BLaER1 (cell line): Measurements from ENCODE around the gene KIR3DL1.
"Not testable (repeated sequence)": the region's sequence is repeated elsewhere in the genome, so short reads cannot be mapped to it uniquely, and the experiment has no call there.

Experiments
- H3K27ac ChIP-seq: shearing (Covaris generic); formaldehyde crosslinking; 2 replicates; pipeline ENCODE4 v1.8.1; 2022
- H3K27me3 ChIP-seq: shearing (Covaris generic); formaldehyde crosslinking; 2 replicates; pipeline ENCODE4 v1.8.1; 2022
- H3K36me3 ChIP-seq: shearing (Covaris generic); formaldehyde crosslinking; 2 replicates; pipeline ENCODE4 v1.8.1; 2022
- H3K4me1 ChIP-seq: shearing (Covaris generic); formaldehyde crosslinking; 2 replicates; pipeline ENCODE4 v1.8.1; 2022
- H3K4me2 ChIP-seq: shearing (Covaris generic); formaldehyde crosslinking; 2 replicates; pipeline ENCODE4 v1.8.1; 2022
- H3K4me3 ChIP-seq: shearing (Covaris generic); formaldehyde crosslinking; 2 replicates; pipeline ENCODE4 v1.8.1; 2022
- H3K9ac ChIP-seq: shearing (Covaris generic); formaldehyde crosslinking; 2 replicates; pipeline ENCODE4 v1.8.1; 2022
- H3K9me3 ChIP-seq: shearing (Covaris generic); formaldehyde crosslinking; 2 replicates; pipeline ENCODE4 v1.8.1; 2022
- H4K20me1 ChIP-seq: shearing (Covaris generic); formaldehyde crosslinking; 2 replicates; pipeline ENCODE4 v1.8.1; 2022
- Cebpa-rat ChIP-seq: shearing (Covaris generic); IDR thresholded peaks from 2 replicates; pipeline ENCODE4 v1.8.1; 2022

Gene KIR3DL1

GRCh38 chr19:54790711-54791110 is 25.6 kb upstream of the KIR3DL1 start:
- Histone ChIP-seq H3K27me3 (no peaks in the 10 kb centered on the region), H3K4me1 (peaks cover 19% of the 10 kb centered on the region; the same call in 1 of the 2 replicates), H3K9ac (no peak overlapping the region), H3K4me3 (no peak overlapping the region), H3K36me3 (no peaks in the 10 kb centered on the region), H3K4me2 (no peak overlapping the region), H3K9me3 (no peaks in the 10 kb centered on the region), H4K20me1 (no peaks in the 10 kb centered on the region), H3K27ac (no peak overlapping the region)
- no peak for TF ChIP-seq Cebpa-rat

- Histone ChIP-seq H4K20me1 (no peaks in the 10 kb centered on the region), H3K4me1 (peaks cover 19% of the 10 kb centered on the region; the same call in 1 of the 2 replicates), H3K4me2 (peak overlapping the region; percentile 54; the same call in 1 of the 2 replicates), H3K9ac (no peak overlapping the region), H3K9me3 (no peaks in the 10 kb centered on the region), H3K4me3 (no peak overlapping the region), H3K36me3 (no peaks in the 10 kb centered on the region), H3K27me3 (no peaks in the 10 kb centered on the region), H3K27ac (no peak overlapping the region)
- no peak for TF ChIP-seq Cebpa-rat
Observed at GRCh38 chr19:54791476-54791875, 24.8 kb upstream of the KIR3DL1 start.

DNA sequence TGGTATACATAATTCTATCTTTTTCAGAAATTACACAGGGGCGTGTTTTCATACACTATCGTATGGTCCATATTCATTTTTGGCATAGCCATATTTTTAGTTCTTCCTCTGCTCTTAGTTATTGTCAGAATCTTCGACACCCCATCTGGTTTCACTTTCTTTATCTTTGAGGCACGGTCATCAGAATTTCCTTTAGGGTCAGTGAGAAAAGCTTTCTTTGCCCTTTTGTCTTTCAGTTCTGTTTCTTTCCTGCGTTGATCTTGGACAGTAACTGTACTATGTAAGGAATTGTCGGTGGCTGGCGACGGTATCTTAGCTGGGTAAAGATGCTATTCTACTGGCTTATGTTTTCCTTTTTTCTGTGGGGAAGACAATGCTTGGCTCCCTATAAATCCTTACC is 23.5 kb upstream of the KIR3DL1 start:
- H3K4me2 ChIP-seq = peak overlapping the region; percentile 54
- peak overlapping the region; percentile 13; the same call in 1 of the 2 replicates for H3K4me3 ChIP-seq
- H3K9me3 ChIP-seq = no peaks in the 10 kb centered on the region
- no peaks in the 10 kb centered on the region for H3K36me3 ChIP-seq
- H4K20me1 ChIP-seq = no peaks in the 10 kb centered on the region
- peak overlapping the region; percentile 41; the same call in 1 of the 2 replicates for H3K9ac ChIP-seq
- H3K27me3 ChIP-seq = no peaks in the 10 kb centered on the region
- no peak overlapping the region for H3K27ac ChIP-seq
- H3K4me1 ChIP-seq = peaks cover 19% of the 10 kb centered on the region; the same call in 1 of the 2 replicates
- no peak for TF ChIP-seq Cebpa-rat

DNA sequence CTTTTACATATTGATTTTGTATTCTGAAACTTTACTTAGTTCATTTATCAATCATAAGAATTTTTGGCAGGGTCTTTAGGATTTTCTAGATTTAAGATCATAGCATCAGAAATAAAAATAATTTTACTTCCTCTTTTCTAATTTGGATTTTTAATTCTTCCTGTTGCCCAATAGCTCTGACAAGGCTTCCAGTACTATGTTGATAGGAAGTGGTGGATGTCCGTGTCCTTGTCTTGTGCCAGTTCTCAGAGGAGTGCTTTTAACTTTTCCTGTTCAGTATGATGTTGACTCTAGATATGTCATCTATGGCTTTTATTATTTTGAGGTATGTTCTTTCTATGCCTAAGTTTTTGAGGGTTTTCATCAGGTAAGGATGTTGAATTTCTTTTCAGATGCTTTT is 20.5 kb upstream of the KIR3DL1 start:
- Histone ChIP-seq H3K27me3 (no peaks in the 10 kb centered on the region), H4K20me1 (no peaks in the 10 kb centered on the region), H3K4me2 (no peak overlapping the region; the same call in none of the 2 replicates), H3K27ac (no peak overlapping the region), H3K36me3 (no peaks in the 10 kb centered on the region), H3K9me3 (no peaks in the 10 kb centered on the region), H3K4me1 (peaks cover 19% of the 10 kb centered on the region; the same call in 1 of the 2 replicates), H3K4me3 (no peak overlapping the region), H3K9ac (no peak overlapping the region)
- peak; percentile 15; the same call in 1 of the 2 replicates for TF ChIP-seq Cebpa-rat

DNA sequence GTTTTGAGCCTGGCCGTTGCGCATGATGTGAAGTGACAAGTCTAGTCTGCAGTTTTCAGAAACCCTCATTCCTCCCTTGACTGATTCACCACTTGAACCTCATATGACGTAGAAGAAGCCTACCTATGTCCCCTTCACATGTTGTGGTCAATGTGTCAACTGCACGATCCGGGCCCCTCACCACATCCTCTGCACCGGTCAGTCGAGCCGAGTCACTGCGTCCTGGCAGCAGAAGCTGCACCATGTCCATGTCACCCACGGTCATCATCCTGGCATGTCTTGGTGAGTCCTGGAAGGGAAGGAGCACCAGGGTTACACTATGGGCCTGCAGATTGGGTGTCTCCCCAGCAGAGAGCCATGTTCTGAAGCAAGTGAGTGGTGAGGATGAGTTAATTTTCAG is 12.9 kb upstream of the KIR3DL1 start, which contains the start of gene KIR2DL4:
TSS of gene KIR2DL4 (plus strand) at position 201 of the 400 bp plus-strand sequence. CDS start at position 243, 42 bp downstream.
- Histone ChIP-seq H3K4me1 (no peaks in the 10 kb centered on the region), H3K27ac (no peak within 1 kb of the TSS), H3K9me3 (no peaks in the 10 kb centered on the region), H3K4me2 (no peak within 1 kb of the TSS), H4K20me1 (no peaks in the 10 kb centered on the region), H3K27me3 (no peaks in the 10 kb centered on the region), H3K9ac (no peak within 1 kb of the TSS), H3K4me3 (no peak within 1 kb of the TSS), H3K36me3 (no peaks in the 10 kb centered on the region)
- no peak for TF ChIP-seq Cebpa-rat

- Histone ChIP-seq H3K4me3 (no peak overlapping the region), H4K20me1 (no peaks in the 10 kb centered on the region), H3K27me3 (no peaks in the 10 kb centered on the region), H3K9me3 (no peaks in the 10 kb centered on the region), H3K36me3 (no peaks in the 10 kb centered on the region), H3K4me2 (no peak overlapping the region), H3K27ac (no peak overlapping the region), H3K4me1 (no peaks in the 10 kb centered on the region), H3K9ac (no peak overlapping the region)
- TF ChIP-seq Cebpa-rat = no peak
Observed at GRCh38 chr19:54804101-54804500, 12.2 kb upstream of the KIR3DL1 start.

GRCh38 chr19:54804571-54804970 is 11.7 kb upstream of the KIR3DL1 start:
- no peaks in the 10 kb centered on the region for H4K20me1 ChIP-seq
- H3K27ac ChIP-seq = no peak overlapping the region
- H3K27me3 ChIP-seq = no peaks in the 10 kb centered on the region
- H3K4me2 ChIP-seq = no peak overlapping the region
- H3K4me3 ChIP-seq = no peak overlapping the region
- no peaks in the 10 kb centered on the region for H3K9me3 ChIP-seq
- no peaks in the 10 kb centered on the region for H3K4me1 ChIP-seq
- TF ChIP-seq Cebpa-rat = no peak
- no peak overlapping the region for H3K9ac ChIP-seq
- no peaks in the 10 kb centered on the region for H3K36me3 ChIP-seq

DNA sequence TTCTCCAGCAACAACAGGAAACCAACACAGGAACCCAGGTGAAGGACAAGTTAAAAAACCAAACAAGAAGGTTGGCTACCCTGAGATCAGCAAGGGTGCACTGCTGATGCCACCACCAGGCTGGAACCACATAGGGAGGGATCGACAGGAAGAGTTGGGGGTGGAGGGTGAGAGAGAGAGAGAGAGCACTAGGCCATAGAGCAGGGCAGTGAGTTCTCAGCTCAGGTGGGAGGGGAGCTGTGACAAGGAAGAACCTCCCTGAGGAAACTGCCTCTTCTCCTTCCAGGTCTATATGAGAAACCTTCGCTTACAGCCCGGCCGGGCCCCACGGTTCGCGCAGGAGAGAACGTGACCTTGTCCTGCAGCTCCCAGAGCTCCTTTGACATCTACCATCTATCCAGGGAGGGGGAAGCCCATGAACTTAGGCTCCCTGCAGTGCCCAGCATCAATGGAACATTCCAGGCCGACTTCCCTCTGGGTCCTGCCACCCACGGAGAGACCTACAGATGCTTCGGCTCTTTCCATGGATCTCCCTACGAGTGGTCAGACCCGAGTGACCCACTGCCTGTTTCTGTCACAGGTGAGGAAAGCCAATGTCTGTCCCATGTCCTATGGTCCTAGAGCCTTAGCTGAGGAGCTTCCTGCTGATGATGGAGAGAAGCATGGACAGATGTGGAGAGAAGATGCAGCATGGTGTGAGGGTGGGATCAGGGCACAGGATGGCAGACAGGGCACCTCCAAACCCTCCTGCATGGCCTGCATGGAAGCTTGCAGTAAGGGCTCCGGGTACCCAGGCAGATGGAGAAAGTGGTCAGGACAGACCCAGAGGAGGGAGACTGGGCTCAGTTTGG is 10.4 kb upstream of the KIR3DL1 start:
- H3K4me3 ChIP-seq = no peak overlapping the region
- no peaks in the 10 kb centered on the region for H4K20me1 ChIP-seq
- H3K36me3 ChIP-seq = no peaks in the 10 kb centered on the region
- no peak overlapping the region for H3K4me2 ChIP-seq
- H3K9ac ChIP-seq = no peak overlapping the region
- no peaks in the 10 kb centered on the region for H3K27me3 ChIP-seq
- H3K9me3 ChIP-seq = peaks cover under 1% of the 10 kb centered on the region; the same call in 1 of the 2 replicates
- no peak overlapping the region for H3K27ac ChIP-seq
- no peaks in the 10 kb centered on the region for H3K4me1 ChIP-seq
- no peak for TF ChIP-seq Cebpa-rat

DNA sequence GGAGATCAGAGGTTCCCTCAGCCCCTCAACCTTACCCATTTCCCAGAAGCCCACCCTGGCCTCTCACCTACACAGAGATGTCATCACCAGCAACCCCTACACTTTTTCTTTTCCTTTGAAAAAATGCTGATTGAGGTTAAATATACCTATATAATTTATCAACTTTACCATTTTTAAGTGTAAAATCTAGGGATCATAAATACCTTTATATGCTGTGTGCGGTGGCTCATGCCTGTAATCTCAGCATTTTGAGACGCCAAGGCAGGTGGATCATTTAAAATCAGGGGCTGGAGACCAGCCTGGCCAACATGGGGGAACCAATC is 9.8 kb upstream of the KIR3DL1 start:
- Histone ChIP-seq H3K9me3 (peaks cover 6% of the 10 kb centered on the region), H3K9ac (no peak overlapping the region), H3K4me2 (no peak overlapping the region), H3K27me3 (no peaks in the 10 kb centered on the region), H3K4me1 (no peaks in the 10 kb centered on the region), H3K27ac (no peak overlapping the region), H3K36me3 (no peaks in the 10 kb centered on the region), H3K4me3 (no peak overlapping the region), H4K20me1 (no peaks in the 10 kb centered on the region)
- TF ChIP-seq Cebpa-rat = no peak

DNA sequence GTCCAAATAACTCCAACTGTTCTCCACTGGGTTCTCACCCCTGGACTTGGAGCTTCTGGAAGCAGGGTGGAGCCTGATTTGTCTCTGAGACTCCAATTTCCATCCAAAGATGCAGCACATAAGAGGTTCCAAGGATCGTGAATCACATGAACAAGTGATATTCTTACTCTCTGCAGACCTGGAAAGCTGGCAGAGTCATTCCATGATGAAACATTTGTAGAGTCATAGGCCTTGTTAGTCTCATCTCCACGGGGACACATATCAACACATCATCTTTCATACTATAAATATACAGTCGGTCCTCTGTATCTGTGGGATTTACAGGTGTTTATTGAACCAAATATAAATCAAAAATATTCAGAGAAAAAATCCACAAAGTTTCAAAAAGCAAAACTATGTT is 1.7 kb upstream of the KIR3DL1 start:
- H4K20me1 ChIP-seq, H3K27ac ChIP-seq, H3K27me3 ChIP-seq, H3K4me1 ChIP-seq, H3K4me3 ChIP-seq, H3K4me2 ChIP-seq, H3K36me3 ChIP-seq, H3K9ac ChIP-seq: not testable (repeated sequence)
- H3K9me3 ChIP-seq = peaks cover 20% of the 10 kb centered on the region
